H9 (cell line): Measurements from ENCODE around the gene OMA1. TPM values are rescaled to one million over a fixed set of nuclear protein-coding genes. Genes with fewer than 3 reads are reported as not detected.

Experiments used
- DNase-seq: peaks from one replicate; pipeline ENCODE4 v3.0.0-alpha.2; 2017
- H2AFZ ChIP-seq: one replicate; pipeline ENCODE4 v1.6.1; 2013; ENCODE audit warnings: mild to moderate bottlenecking, low read length, control low read depth, moderate library complexity
- H2AK5ac ChIP-seq: 2 replicates; pipeline ENCODE4 v1.6.1; 2013; ENCODE audit warnings: low read length, control low read depth, mixed read lengths; ENCODE audit not compliant: insufficient read length
- H2BK120ac ChIP-seq: one replicate; pipeline ENCODE4 v1.6.1; 2013; ENCODE audit warnings: low read depth, mild to moderate bottlenecking, low read length, control low read depth, inconsistent platforms; ENCODE audit not compliant: poor library complexity, severe bottlenecking
- H2BK12ac ChIP-seq: 2 replicates; pipeline ENCODE4 v1.6.1; 2013; ENCODE audit warnings: low read length, control low read depth, mixed read lengths, low read depth; ENCODE audit not compliant: insufficient read length
- H2BK15ac ChIP-seq: 2 replicates; pipeline ENCODE4 v1.6.1; 2013; ENCODE audit warnings: low read depth, low read length, control low read depth
- H2BK20ac ChIP-seq: one replicate; pipeline ENCODE4 v1.6.1; 2013; ENCODE audit warnings: low read depth, mild to moderate bottlenecking, low read length, control low read depth, inconsistent platforms; ENCODE audit not compliant: poor library complexity, severe bottlenecking
- H2BK5ac ChIP-seq: 2 replicates; pipeline ENCODE4 v1.6.1; 2013; ENCODE audit warnings: low read length, control low read depth, mixed read lengths; ENCODE audit not compliant: insufficient read length
- H3K14ac ChIP-seq: 2 replicates; pipeline ENCODE4 v1.6.1; 2013; ENCODE audit warnings: low read length, control low read depth; ENCODE audit not compliant: insufficient read depth
- H3K18ac ChIP-seq: 2 replicates; pipeline ENCODE4 v1.6.1; 2013; ENCODE audit warnings: low read depth, mild to moderate bottlenecking, mixed read lengths, low read length, control low read depth; ENCODE audit not compliant: insufficient read length
- H3K23ac ChIP-seq: 2 replicates; pipeline ENCODE4 v1.6.1; 2013; ENCODE audit warnings: low read length, control low read depth, mixed read lengths, low read depth; ENCODE audit not compliant: insufficient read length
- H3K23me2 ChIP-seq: 2 replicates; pipeline ENCODE4 v1.6.1; 2013; ENCODE audit warnings: low read depth, mild to moderate bottlenecking, mixed read lengths, low read length, control low read depth; ENCODE audit not compliant: insufficient read length, poor library complexity, severe bottlenecking
- H3K27ac ChIP-seq: 2 replicates; pipeline ENCODE4 v1.5.1; 2013; ENCODE audit warnings: low read length, control low read depth, mixed read lengths, low read depth; ENCODE audit not compliant: insufficient read length
- H3K27me3 ChIP-seq: 2 replicates; pipeline ENCODE4 v1.6.1; 2013; ENCODE audit warnings: low read length, control low read depth, inconsistent platforms; ENCODE audit not compliant: insufficient read depth
- H3K4ac ChIP-seq: 2 replicates; pipeline ENCODE4 v1.6.1; 2013; ENCODE audit warnings: low read depth, mild to moderate bottlenecking, control low read depth, inconsistent platforms, low read length, moderate library complexity
- H3K4me1 ChIP-seq: 2 replicates; pipeline ENCODE4 v1.6.1; 2013; ENCODE audit warnings: low read length, control low read depth, inconsistent platforms; ENCODE audit not compliant: insufficient read depth
- H3K4me2 ChIP-seq: 2 replicates; pipeline ENCODE4 v1.6.1; 2013; ENCODE audit warnings: low read length, control low read depth, mixed read lengths; ENCODE audit not compliant: insufficient read length, insufficient read depth
- H3K56ac ChIP-seq: 2 replicates; pipeline ENCODE4 v1.6.1; 2013; ENCODE audit warnings: low read depth, mild to moderate bottlenecking, mixed read lengths, low read length, control low read depth; ENCODE audit not compliant: insufficient read length
- H3K79me1 ChIP-seq: 2 replicates; pipeline ENCODE4 v1.6.1; 2013; ENCODE audit warnings: low read depth, mild to moderate bottlenecking, moderate library complexity, low read length, control low read depth, inconsistent platforms; ENCODE audit not compliant: insufficient read depth, poor library complexity, severe bottlenecking
- H3K79me2 ChIP-seq: 2 replicates; pipeline ENCODE4 v1.6.1; 2013; ENCODE audit warnings: low read length, control low read depth, inconsistent platforms; ENCODE audit not compliant: insufficient read depth
- H3K9ac ChIP-seq: 2 replicates; pipeline ENCODE4 v1.6.1; 2013; ENCODE audit warnings: low read length, control low read depth, mixed read lengths; ENCODE audit not compliant: insufficient read length; ENCODE audit errors: extremely low read depth
- H3K9me3 ChIP-seq: one replicate; pipeline ENCODE4 v1.6.1; 2013; ENCODE audit warnings: low read depth, low read length, inconsistent platforms; ENCODE audit not compliant: control insufficient read depth
- H3T11ph ChIP-seq: one replicate; pipeline ENCODE4 v1.6.1; 2013; ENCODE audit warnings: mild to moderate bottlenecking, low read length, control low read depth, inconsistent platforms
- H4K20me1 ChIP-seq: one replicate; pipeline ENCODE4 v1.6.1; 2013; ENCODE audit not compliant: control insufficient read depth, insufficient read length, insufficient read depth
- H4K5ac ChIP-seq: 2 replicates; pipeline ENCODE4 v1.6.1; 2013; ENCODE audit warnings: low read depth, mild to moderate bottlenecking, mixed read lengths, low read length, control low read depth; ENCODE audit not compliant: insufficient read length
- H4K8ac ChIP-seq: replicated peaks from 2 replicates; pipeline ENCODE4 v1.6.1; 2013; ENCODE audit warnings: low read length, control low read depth, mixed read lengths, low read depth; ENCODE audit not compliant: insufficient read length
- H4K91ac ChIP-seq: 2 replicates; pipeline ENCODE4 v1.6.1; 2013; ENCODE audit warnings: low read depth, mild to moderate bottlenecking, moderate library complexity, mixed read lengths, low read length, control low read depth; ENCODE audit not compliant: insufficient read length
- H3K27ac Mint-ChIP-seq, 3 experiments: 2 replicates in 2 of 3; 3 replicates in 1 of 3; pipeline ENCODE4 v1.8.0; 2020 to 2021; ENCODE audit warnings: mixed read lengths in 3 of 3, mild to moderate bottlenecking in 1 of 3, moderate library complexity in 1 of 3
- H3K27me3 Mint-ChIP-seq: 2 replicates; pipeline ENCODE4 v1.8.0; 2021; ENCODE audit warnings: low read depth, mild to moderate bottlenecking, moderate library complexity, mixed read lengths
- H3K36me3 Mint-ChIP-seq, 3 experiments: 2 replicates in 2 of 3; 3 replicates in 1 of 3; pipeline ENCODE4 v1.8.0; 2020 to 2021; ENCODE audit warnings: low read depth in 3 of 3, mixed read lengths in 3 of 3; ENCODE audit not compliant: insufficient read depth in 1 of 3
- H3K4me1 Mint-ChIP-seq, 2 experiments: 2 replicates each; pipeline ENCODE4 v1.8.0; 2020; ENCODE audit warnings: mixed read lengths in 2 of 2
- H3K4me3 Mint-ChIP-seq, 2 experiments: 2 replicates in 1 of 2; 3 replicates in 1 of 2; pipeline ENCODE4 v1.8.0; 2020 to 2021; ENCODE audit warnings: mild to moderate bottlenecking in 2 of 2, mixed read lengths in 2 of 2, moderate library complexity in 1 of 2
- H3K9me3 Mint-ChIP-seq, 2 experiments: 2 replicates in 1 of 2; 3 replicates in 1 of 2; pipeline ENCODE4 v1.8.0; 2020; ENCODE audit warnings: mild to moderate bottlenecking in 2 of 2, mixed read lengths in 2 of 2, moderate library complexity in 1 of 2
- WGBS: extraction: QIAGEN DNeasy Blood & Tissue Kit; methylation state at CpG from one replicate; pipeline ENCODE4 v1.1.7; 2013; ENCODE audit warnings: missing lambda C conversion rate, low lambda C conversion rate, mixed read lengths; ENCODE audit not compliant: insufficient read length; ENCODE audit errors: extremely low coverage; 5-methylcytosine and 5-hydroxymethylcytosine counted together
- total RNA-seq: library from RNA; stranded (reverse); gene quantifications from 2 replicates; pipeline ENCODE4 v1.2.1, GENCODE V29; 2021
- TF ChIP-seq, protein P1 (sequence below): fragments of 200-600 bp; sonication (generic); conservative IDR thresholded peaks from 3 replicates; pipeline ENCODE4 v1.8.0; 2021; ENCODE audit warnings: antibody characterized with exemption, mild to moderate bottlenecking

Gene OMA1
- total RNA-seq, 1 experiment from 2014 or later: 12.9 TPM

- H3K4me1 ChIP-seq: peaks cover 2% of the 10 kb centered on the region; the same call in 1 of the 2 replicates
- DNase-seq: no peak
- no peak overlapping the region for H4K5ac ChIP-seq
- Mint-ChIP-seq H3K9me3 (peaks cover 0 to 9% of the 10 kb centered on the region in 2 experiments; a peak in 2 of 5 replicates), H3K4me3 (no peak overlapping the region), H3K4me1 (peaks cover 23 to 29% of the 10 kb centered on the region in 2 experiments), H3K27ac (no peak overlapping the region), H3K27me3 (peaks cover 41% of the 10 kb centered on the region), H3K36me3 (peaks cover 0 to 9% (median 4%) of the 10 kb centered on the region in 3 experiments; a peak in 3 of 7 replicates)
- H2AFZ ChIP-seq: no peak overlapping the region
- no peak overlapping the region for H3K18ac ChIP-seq
- H3K79me2 ChIP-seq: no peaks in the 10 kb centered on the region
- no peak overlapping the region for H3T11ph ChIP-seq
- no peak overlapping the region for H2AK5ac ChIP-seq
- H3K14ac ChIP-seq: no peak overlapping the region
- H2BK120ac ChIP-seq: no peak overlapping the region
- no peaks in the 10 kb centered on the region for H3K9me3 ChIP-seq
- TF ChIP-seq, protein P1, sequence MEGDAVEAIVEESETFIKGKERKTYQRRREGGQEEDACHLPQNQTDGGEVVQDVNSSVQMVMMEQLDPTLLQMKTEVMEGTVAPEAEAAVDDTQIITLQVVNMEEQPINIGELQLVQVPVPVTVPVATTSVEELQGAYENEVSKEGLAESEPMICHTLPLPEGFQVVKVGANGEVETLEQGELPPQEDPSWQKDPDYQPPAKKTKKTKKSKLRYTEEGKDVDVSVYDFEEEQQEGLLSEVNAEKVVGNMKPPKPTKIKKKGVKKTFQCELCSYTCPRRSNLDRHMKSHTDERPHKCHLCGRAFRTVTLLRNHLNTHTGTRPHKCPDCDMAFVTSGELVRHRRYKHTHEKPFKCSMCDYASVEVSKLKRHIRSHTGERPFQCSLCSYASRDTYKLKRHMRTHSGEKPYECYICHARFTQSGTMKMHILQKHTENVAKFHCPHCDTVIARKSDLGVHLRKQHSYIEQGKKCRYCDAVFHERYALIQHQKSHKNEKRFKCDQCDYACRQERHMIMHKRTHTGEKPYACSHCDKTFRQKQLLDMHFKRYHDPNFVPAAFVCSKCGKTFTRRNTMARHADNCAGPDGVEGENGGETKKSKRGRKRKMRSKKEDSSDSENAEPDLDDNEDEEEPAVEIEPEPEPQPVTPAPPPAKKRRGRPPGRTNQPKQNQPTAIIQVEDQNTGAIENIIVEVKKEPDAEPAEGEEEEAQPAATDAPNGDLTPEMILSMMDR: no peak
- no peak overlapping the region for H2BK20ac ChIP-seq
- no peak overlapping the region for H3K9ac ChIP-seq
- peaks cover 15% of the 10 kb centered on the region; the same call in 1 of the 2 replicates for H3K27me3 ChIP-seq
- no peak overlapping the region for H3K4ac ChIP-seq
- no peak overlapping the region for H3K56ac ChIP-seq
- WGBS: no CpG with 5 or more reads among the region's 4 CpGs
- H2BK5ac ChIP-seq: no peak overlapping the region
- no peak overlapping the region for H4K8ac ChIP-seq
- no peak overlapping the region for H2BK12ac ChIP-seq
- no peak overlapping the region for H4K91ac ChIP-seq
- no peaks in the 10 kb centered on the region for H4K20me1 ChIP-seq
- H3K23ac ChIP-seq: no peak overlapping the region
- no peak overlapping the region for H3K27ac ChIP-seq
- H2BK15ac ChIP-seq: no peak overlapping the region
- peaks cover 5% of the 10 kb centered on the region for H3K23me2 ChIP-seq
- H3K79me1 ChIP-seq: no peaks in the 10 kb centered on the region
- H3K4me2 ChIP-seq: no peak overlapping the region
These were observed 27.4 kb upstream of the OMA1 start for GRCh38 chr1:58573705-58574591.
